COLO668 (cell line): ENCODE measurements around the gene LRIG1.

Source experiments
- DNase-seq: peaks from one replicate; lab custom pipeline; 2025; ENCODE audit not compliant: unreplicated experiment; lab: John Stamatoyannopoulos, UW

LRIG1 gene

DNA sequence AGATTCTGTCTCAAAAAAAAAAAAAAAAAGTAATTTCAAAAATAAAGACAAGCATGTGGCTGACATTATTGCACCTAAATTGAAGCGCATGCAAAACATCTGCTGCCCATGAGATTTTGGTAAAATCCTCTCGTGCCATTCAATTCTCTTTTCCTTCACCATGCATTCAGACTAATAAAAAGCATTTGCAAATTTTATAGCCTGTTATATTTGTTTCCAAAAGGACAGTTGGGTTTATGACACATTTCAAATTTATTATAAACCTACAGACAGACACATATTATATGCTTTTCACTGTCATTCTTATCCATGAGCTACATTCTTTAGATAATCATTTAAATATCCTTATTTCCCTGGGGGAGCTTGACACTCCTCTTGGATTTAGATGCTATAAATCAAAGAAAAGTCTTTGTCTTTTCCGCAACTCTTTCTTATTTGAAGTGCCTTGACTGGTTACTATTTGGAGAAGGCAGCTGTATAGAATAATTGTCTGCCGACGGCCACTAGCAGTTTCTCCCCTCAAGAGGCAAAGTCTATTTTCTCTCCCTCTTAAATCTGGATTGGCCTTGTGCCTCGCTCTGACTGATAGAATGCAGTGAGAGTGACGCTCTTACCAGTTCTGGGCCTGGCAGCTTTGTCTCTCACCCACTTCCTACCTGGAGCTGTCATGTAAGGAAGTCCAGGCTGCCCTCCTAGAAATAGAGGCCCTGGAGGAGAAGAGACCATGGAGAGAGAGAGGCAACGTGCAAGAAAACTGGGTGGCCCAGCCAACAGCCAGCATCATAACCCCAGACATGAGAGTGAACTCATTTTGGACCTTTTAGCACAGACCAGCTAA is 6.8 kb upstream of the LRIG1 start:
- no peak for DNase-seq

DNA sequence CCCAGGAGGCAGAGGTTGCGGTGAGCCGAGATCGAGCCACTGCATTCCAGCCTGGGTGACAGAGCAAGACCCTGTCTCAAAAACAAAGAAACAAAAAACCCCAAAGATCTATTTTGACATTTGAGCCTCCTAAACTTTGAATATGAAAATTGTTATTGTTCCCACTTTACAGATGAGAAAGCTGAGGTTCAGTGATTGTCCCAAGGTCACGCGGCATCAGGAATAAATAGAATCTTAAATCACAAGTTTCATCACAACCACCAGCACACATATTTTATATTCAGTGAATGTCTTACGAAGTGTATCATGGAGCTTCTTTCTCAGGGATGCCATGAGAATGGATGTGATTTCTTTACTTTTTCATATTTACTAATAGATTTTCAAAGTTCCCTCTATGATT is 5.3 kb upstream of the LRIG1 start:
- DNase-seq: no peak

DNA sequence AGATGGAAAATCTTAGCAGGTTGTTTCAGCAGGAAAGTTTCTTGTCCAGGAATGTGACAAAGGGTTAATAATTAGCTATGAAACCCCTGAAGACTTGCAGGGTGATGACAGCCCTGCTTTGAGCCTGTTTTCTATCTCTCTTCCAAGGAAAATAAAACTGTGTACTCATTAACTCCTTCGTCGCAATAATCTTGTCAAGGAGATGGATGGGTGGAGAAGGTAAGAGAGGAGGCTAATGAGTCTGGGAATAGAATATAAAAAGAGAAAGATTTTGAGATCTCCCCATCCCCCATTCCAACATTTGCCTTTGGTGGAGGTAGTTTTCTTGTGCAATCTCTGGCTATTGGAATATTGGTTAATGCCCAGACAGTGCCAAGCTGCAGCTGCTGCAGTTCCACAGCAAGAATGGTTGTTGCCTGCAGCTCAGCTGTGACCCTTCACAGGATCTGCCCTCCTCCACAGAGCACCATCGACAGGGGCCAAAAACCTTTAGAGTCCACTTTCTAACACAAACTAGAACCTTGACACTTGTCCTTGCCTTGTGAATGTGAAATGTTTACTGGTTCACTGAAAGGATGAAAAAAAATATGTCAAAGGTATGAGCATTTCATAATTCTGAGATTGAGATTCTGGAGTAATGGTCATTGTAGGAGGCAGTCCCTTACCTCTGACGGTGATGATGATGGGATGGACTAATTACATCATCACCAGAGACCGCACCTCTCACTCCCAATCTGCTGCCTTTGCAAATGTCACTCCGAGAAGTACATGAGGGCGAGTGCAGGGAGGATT is 4.2 kb upstream of the LRIG1 start:
- no peak for DNase-seq

- no peak for DNase-seq
These were observed 2.2 kb upstream of the LRIG1 start for GRCh38 chr3:66502981-66503380.

DNA sequence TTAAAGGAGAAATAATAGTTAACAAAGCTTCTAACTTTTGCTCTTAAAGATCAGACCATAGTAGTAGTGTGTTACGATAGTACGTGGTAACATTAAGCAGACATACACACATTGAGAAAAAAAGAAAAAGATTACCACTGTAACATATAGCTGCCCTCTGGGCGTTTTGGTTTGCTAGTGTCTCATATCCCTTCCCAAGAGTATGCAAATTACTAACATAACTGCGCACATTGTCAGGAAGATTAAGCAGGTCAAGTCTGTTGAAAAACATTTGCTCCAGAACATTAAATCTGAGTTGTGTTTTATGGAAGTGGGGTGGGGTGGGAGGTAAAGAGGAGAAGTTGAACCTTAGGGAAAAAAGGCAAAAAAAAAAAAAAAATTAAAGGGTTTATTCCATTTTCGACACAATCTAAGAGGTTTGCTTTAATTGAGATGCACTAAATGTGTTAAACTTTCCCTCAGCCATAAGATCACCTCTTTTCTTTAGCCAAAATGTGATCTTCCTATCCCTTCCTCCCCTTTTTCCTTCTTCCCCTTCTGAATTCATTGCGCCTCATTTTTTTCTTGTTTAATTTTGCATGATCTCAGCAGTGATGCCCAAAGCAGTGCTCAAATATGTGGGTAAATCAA is 1.5 kb upstream of the LRIG1 start:
- DNase-seq: no peak

DNA sequence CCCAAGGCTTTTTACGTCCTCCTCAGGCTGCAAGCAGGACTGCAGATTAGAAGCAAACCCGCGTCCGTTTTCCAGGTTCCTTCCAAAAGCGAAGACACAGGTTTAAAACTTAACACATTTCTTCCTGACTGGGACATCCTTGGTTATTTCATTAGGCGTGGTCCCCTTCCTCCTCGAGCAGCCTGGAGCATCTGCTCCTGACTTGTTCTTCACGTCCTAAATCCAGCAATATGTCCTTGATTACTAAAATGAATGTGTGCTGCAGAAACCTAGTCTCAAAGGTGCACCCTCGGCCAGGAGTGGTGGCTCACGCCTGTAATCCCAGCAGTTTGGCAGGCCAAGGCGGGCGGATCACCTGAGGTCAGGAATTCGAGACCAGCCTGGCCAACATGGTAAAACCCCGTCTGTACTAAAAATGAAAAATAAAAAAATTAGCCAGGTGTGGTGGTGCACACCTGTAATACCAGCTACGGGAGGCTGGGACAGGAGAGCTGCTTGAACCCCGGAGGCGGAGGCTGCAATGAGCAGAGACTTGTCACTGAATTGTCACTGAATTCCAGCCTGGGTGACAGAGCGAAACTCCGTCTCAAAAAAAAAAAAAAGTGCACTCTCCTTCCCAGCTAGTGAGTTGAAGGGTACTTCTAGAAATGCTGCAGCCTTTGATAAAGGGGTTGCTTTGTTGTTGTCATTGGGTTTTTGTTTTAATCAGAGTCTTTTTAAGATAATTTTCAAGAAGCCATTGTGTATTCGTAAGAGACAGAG is 842 bp upstream of the LRIG1 start:
- no peak for DNase-seq

- DNase-seq: peak; percentile 60
These were observed 794 bp downstream of the LRIG1 start for GRCh38 chr3:66499881-66500575.

- no peak for DNase-seq
These were observed 1.9 kb downstream of the LRIG1 start for GRCh38 chr3:66498687-66499621.

- no peak for DNase-seq
These were observed 2.7 kb downstream of the LRIG1 start for GRCh38 chr3:66497985-66498671.

DNA sequence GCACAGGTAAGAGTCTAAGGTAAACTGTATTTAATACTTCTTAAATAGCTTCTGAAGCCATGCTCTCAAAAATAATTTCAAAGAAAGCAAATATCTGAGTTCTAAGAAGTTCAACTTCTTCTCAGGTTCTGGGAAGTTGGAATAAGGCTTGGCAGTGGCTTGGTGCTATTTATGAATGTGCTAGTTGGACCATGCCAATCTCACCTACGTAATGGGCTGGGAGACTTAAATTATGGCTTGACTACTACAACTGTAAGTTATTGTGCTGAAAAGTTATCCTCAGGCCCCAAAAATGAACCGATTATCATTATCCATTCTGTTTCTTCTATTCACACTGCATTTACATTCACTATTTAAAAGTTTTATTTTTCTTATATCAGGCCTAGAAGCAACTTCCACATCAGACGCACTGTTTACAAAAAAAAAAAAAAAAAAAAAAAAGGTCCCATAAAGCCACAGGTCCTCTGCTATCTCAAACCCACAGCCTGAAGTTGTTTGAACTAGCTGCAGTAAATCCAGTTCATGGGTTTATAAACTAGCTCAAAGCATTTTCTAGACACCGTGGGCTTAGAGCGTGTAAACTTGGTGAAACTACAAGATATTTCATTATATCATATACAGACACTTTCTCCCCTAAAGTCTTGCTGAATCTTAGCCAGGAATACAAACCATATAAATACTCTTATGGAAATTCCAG is 3.4 kb downstream of the LRIG1 start:
- no peak for DNase-seq

- peak; percentile 9 for DNase-seq
These were observed 4.1 kb downstream of the LRIG1 start for GRCh38 chr3:66496746-66497145.

DNA sequence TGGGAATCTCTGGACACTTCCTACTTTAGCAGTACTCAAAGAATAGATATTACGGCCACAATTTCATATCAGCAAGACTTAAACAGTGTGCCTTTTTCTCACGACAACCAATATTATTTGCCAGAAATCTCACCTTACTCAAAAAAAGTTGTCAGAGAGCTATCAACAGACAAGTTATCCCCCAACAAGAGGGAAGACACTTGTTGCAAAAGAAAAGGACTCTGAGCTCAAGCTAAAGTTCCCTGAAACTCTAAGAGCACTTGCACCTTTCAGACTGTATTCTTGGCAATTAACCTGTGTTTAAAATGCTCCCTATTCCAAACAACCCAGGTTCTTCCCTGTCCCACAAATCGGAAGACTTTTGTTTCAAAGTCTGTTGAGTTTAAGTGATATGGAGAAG is 4.5 kb downstream of the LRIG1 start:
- no peak for DNase-seq

- peak; percentile 18 for DNase-seq
These were observed 5.2 kb downstream of the LRIG1 start for GRCh38 chr3:66495668-66496045.

DNA sequence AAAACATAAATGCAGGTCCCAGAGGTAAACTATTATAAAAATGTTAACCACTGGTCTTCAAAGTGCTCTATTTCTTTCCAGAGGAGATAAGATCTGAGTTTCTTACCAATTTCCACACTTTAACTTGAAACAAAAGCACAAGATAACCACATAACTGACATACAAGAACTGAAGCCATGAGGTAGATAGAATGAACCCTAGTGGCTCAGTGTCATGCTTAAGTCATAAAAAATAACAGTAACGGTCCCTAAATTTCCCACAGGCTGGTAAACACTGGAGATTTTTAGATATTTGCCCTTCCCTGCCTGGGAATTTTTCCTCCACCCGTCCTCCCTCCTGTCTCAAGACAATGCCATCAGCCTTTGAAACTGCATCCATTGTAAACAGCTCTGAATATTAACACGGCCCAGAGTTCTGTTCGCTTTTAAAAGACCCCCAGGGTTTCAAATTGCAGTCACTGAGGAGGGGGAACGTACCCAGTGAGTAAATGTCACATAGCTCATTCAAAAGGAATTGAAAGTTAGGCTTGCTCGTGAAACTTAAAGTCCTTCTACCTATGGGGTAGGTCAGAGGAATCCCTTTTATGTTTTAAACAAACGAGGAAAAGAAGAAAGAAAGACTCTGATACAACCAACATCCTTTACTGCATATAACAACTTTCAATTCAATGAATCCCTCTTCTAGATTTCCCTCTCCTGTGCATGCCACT is 5.7 kb downstream of the LRIG1 start:
- no peak for DNase-seq

DNA sequence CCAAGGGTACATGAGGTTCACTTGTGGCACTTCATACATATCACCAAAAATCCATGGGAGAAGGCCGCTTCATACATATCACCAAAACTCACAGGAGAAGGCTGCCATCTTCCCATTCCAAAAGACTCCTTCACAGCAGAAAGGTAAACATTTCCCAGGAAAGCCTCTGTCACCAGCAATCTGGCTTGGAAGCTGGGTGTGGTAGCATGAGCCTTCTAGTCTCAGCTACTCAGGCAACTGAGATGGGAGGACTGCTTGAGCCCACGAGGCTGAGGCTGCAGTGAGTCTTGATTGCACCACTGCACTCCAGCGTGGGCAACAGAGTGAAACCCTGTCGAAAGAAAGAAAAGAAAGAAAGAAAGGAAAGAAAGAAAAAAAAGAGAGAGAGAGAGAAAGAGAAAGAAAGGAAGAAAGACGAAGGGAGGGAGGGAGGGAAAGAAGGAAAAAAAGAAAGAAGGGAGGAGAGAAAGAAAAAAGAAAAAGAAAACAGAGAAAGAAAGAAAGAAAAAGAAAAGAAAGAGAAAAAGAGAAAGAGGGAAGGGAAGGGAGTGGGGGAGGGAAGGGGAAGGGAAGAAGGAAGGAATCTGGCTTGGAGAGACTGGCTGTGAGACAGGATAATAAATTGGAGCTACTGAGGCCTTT is 7.2 kb downstream of the LRIG1 start:
- no peak for DNase-seq

DNA sequence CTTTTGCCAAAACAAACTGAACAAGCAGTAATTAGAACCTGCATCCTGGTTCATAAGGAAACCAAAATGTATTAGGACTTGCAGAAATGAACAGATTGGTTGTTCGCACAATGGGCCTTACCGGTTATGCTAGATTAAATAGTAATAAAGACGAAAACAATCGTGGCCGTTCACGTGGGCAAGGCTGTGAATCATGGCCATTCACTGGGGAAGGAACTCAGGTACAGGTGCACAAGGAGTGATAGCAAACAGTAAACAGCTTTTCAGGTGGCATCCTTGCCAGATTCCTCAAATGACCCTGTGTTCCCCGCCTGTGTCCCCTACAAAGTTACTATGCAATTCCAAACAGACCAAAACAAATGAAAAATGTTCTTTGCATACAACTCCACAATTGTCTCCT is 8.2 kb downstream of the LRIG1 start:
- DNase-seq: peak; percentile 23

DNA sequence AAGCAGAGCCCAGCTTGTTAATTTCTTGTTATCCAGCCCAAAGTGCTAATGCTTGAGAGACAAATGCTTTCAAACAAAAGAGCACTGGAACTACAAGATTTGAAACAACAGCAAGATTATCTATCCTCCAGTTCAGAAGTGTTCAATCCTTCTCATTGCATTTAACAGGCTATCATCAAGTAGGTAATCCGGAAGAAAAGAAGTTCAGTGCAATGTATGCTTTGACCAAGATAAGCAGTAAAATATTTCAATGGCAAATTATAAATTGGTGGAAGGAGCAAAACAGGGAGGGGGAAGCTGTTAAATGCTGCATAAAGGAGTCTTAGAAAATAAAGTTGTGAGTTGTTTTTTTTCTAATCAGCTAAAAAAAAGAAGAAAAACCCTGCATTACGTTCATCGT is 8.8 kb downstream of the LRIG1 start:
- no peak for DNase-seq
